GM18867 (cell line): ENCODE results near the gene VASH2.
A peak's percentile ranks its signal among the peaks of the same experiment; 100 is the strongest.
"Not testable (repeated sequence)": the region's sequence is repeated elsewhere in the genome, so short reads cannot be mapped to it uniquely, and the experiment has no call there.

Source experiments
- ATAC-seq: cut with Tn5 transposase; IDR thresholded peaks from one replicate; pipeline ENCODE4 v1.9.1; 2021; ENCODE audit warnings: mild to moderate bottlenecking, moderate library complexity; ENCODE audit not compliant: unreplicated experiment

VASH2 gene

DNA sequence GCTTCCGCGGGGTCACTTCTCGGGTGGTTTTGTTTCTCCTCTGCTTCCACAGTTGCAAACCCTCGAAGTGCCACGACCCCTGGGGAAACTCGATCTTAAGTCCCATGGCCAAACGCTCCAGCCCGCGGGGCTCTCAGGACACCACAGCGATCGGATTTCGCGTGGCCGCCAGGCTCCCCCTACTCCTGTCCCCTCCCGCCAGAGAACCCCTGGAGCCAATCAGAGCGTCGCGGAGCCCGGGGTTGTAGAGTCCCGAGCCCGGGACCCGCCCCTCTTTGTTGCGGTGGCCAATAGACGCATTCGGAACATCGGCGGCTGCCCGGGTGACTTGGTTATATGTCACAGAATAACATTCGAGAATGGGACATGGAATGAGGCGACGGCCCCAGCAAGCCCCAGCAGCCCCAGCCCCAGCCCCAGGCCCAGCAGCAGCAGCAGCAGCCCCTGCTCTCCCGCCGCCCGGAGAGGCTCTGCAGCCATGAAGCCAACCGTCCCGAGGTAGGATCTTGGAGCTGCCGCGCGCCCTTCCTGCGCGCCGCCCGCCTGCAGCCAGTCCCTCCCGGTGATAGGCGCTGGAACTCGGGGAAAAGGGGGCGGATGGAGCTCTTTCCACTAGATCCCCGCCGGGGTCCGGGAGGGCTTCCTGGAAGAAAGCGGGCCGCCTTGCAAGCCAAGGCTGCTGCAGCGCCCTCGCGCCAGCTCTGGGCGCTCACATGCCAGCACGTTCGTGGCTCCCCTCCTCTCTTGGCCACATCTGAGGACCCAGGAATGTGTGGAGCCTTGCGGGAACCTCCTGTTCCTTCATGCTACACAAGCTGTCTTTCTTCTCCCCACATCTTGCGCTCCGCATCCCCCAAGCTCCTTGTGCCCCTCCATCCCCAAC is at the start of gene VASH2:
Gene VASH2, plus strand, starts transcription at position 299 of the 883 bp plus-strand sequence. CDS start 1,002 bp downstream, outside the sequence.
- peak; percentile 97 for ATAC-seq

DNA sequence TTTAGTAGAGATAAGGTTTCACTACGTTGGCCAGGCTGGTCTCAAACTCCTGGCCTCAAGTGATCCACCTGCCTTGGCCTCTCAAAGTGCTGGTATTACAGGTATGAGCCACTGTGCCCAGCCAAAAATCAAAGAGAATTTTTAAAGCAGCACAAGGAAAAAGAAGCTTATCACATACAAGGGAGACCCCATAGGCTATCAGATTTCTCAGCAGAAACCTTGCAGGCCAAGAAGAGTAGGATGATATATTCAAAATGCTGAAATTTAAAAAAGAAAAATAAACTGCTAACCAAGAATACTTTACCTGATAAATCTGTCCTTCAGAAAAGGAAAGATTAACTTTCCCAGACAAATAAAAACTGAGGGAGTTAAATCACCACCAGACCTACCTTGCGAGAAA is 49.1 kb upstream of the VASH2 start:
- no peak for ATAC-seq

DNA sequence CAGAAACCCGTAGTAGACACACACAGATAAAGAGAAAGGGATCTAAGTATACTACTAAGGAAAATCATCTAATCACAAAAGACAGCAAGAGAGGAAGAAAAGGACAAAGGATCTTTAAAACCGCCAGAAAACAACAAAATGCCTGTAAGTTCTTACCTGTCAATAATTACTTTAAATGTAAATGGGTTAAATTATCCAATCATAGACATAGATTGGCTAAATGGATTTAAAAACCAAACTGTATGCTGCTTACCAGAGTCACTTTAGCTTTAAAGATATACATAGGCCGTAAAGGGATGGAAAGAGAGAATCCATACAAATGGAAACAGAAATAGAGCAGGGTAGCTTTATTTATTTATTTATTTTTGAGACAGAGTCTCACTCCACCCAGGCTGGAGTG is 48.3 kb upstream of the VASH2 start:
- ATAC-seq = no peak

DNA sequence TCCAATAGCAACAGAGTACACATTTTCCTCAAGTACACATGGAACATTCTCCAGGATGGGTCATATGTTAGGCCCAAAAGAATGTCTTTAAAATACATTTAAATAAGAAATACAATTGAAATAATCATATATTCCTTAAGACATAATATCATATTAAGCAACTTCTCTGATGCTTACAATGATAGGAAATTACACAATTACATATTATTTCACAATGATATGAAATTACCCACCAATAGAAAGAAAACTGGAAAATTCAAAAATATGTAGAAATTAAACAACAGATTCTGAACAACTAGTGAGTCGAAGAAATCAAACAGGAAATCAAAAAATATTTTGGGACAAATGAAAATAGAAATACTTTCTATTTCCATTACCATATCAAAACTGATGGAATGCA is 46.7 kb upstream of the VASH2 start:
- ATAC-seq = no peak

DNA sequence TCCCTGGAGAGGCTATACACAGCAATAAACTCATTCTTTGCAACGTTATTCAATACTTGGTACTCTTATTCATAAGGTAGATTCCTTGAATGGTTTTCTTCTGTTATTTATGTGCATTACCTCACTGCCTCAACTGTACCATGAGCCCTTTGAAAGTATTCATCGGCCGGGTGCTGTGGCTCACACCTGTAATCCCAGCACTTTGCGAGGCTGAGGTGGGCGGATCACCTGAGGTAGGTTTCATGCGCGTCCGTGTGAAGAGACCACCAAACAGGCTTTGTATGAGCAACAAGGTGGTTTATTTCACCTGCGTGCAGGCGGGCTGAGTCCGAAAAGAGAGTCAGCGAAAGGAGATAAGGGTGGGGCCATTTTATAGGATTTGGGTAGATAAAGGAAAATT is 42.3 kb upstream of the VASH2 start:
- ATAC-seq = not testable (repeated sequence)

DNA sequence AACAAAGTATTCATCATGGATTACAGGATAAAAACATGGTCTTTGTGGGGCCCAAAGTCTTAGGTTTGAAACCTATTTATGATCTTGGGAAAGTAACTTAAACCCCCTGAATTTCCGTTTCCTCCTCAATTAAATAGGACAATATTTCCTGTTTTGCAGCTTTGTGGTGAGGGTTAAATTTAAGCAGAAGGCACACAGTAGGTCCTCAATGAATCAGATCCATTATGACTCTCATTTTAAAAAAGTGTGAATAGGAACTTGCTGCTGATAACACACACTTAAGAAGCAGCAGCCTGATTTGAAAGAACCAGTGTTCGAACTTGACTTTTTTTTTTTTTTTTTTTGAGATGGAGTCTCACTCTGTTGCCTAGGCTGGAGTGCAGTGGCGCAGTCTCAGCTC is 41.4 kb upstream of the VASH2 start:
- ATAC-seq = no peak

DNA sequence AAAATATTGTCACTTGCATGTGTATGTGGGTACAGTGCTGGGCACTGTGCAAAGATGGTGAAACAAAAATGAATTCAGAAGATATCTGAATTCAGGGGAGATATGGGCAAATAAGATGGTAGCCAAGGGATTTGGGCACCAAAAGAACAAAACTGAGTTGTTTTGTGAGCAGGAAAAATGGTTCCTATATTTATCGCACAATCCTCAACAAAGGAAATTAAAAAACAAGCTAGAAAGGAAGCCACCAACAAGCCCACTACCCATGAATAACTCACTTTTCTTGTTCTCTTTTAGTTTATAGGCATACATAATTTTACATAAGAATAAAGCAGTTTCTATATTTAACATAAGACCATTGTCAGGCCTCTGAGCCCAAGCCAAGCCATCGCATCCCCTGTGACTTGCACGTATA is 40.7 kb upstream of the VASH2 start:
- ATAC-seq = no peak

DNA sequence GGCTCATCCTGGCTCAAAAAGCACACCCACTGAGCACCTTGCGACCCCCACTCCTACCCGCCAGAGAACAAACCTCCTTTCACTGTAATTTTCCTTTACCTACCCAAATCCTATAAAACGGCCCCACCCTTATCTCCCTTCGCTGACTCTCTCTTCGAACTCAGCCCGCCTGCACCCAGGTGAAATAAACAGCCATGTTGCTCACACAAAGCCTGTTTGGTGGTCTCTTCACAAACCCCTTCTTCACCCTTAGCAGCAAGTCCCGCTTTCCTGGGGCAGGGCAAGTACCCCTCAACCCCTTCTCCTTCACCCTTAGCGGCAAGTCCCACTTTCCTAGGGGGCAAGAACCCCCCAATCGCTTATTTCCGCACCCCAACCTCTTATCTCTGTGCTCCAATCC is 40.1 kb upstream of the VASH2 start:
- not testable (repeated sequence) for ATAC-seq

DNA sequence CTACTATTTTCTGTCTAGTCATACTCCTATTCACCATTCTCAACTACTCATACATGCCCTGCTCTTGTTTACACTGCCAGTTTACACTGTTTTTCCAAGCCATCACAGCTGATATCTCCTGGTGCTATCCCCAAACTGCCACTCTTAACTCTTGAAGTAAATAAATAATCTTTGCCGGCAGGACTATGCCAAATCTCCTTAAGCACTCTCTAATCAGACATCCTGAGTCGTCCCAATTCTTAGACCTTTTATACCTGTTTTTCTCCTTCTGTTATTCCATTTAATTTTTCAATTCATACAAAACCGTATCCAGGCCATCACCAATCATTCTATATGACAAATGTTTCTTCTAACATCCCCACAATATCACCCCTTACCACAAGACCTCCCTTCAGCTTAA is 36.7 kb upstream of the VASH2 start:
- ATAC-seq = not testable (repeated sequence)

DNA sequence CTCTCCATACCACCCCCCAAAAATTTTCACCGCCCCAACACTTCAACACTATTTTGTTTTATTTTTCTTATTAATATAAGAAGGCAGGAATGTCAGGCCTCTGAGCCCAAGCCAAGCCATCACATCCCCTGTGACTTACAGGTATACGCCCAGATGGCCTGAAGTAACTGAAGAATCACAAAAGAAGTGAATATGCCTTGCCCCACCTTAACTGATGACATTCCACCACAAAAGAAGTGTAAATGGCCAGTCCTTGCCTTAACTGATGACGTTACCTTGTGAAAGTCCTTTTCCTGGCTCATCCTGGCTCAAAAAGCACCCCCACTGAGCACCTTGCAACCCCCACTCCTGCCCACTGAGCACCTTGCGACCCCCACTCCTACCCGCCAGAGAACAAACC is 36.2 kb upstream of the VASH2 start:
- ATAC-seq = not testable (repeated sequence)

DNA sequence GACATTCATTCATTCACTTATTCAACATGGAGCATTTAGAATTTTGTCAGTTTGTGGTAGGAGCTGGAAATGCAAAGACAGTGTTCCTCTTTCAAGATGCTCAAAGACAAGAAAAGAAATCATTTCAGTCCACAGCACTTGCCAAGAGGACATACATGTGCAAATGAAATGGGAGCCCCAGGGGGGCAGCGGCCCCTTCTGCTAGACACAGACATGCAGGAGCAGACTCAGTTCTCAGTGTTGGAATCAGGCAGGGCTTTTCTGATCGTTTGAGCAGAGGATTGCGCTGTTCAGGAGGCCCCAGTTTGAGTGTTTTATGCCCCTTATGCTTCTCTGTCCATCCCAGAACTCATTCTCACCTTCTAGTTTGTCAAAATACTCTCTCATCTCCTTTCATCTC is 35.6 kb upstream of the VASH2 start:
- no peak for ATAC-seq

DNA sequence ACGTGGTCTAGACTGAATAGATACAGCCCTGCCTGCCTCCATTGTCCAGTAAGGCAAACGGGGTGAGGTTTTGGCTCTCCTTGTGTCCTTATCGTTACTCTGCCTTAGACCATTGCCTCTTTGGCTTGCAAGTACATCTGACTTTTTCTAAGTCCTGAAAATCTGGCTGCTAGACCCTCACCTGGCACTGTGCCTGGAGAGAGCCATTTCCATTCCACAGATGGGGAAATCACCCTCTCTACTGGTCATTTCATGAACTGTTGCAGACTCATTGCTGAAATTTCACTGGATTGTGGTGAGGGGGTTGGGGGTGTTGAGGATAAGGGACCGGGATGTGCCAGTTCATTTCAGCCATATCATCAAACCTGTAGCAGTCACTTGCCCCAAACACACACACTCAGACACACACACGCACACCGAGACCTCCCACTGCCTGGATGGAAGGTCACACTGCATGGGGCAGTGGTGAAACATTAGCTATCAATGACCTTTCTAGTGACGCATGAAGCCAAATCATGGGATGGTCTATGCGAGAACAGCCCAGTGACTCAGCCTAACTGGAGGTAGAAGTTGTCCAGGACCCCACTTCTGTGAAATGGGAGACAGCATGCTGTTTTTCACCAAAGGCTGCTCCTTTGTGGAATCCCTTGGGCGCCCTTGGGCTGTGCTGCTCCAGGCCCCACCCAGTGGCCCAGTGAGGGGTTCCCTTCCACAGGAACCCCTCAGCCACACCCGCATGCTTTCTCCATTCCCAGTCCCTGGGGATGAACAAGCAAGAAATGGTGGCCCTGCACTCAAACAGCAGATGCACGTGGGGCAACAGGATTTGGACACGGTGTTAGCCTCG is 34.9 kb upstream of the VASH2 start:
- ATAC-seq = no peak

DNA sequence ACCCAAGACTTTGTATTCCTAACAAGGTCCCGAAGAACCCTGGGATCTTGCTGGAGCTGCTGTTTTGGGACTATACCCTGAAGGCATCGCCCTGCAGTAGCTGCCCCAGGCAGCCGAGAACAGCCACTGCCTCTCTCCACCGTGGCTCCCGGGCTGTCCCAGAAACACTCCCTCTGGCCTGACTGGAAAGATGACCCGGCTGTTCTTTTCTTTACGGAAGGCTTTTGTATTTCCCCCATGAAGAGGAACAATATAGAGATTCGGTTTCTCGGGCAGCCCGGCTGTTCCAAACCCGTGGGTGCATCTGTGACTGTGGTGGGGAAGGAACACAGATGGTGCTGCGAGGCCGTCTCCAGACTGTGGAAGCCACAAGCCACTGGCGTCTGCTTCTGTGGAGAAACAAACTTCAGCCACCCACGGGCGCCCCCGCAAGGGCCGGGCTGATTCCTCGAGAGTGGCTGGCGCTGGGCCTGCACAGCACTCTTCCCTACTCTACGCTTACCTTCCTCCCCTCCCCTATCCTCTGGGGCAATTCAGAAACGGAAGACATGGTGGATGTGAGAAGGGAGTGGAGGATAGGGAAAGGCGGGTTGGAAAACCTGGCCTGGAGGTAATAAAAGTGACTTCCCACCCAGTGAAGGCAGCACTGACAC is 33.7 kb upstream of the VASH2 start:
- ATAC-seq = no peak

DNA sequence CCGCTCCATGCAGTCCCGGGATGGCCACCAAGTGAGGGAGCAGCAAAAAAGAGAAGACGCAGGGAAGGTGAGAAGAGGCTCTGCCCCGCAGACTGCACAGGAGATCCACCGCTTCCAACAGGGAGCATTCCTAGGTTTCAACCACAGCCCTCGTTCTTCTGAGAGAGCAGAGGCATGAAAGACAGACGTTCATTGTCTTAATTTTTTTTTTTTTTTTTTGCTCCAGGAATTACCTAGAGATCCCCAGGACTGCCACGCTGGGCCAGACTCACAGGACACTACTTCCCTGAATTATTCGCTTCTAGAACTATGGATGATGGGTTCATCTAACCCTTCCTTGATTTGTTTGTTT is 33.2 kb upstream of the VASH2 start:
- no peak for ATAC-seq

DNA sequence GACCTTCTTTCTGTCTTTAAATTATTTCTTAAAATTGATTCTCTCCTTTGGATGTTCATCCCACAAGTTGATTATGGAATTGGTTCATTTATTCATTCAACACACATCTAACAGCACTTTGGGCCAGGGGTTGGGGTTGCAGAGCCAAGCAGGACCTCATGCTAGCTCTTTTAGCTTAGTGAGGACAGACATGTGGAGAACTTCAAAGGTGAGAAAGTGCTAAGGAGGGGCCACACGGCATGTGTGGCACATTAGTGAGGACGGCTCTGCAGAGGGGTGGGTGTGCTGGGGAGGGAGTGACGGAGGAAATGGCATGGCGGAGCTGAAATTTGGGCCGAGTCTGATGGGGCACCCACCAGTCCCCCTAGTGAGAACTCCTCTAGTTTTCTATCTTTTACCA is 32.5 kb upstream of the VASH2 start:
- ATAC-seq = no peak

DNA sequence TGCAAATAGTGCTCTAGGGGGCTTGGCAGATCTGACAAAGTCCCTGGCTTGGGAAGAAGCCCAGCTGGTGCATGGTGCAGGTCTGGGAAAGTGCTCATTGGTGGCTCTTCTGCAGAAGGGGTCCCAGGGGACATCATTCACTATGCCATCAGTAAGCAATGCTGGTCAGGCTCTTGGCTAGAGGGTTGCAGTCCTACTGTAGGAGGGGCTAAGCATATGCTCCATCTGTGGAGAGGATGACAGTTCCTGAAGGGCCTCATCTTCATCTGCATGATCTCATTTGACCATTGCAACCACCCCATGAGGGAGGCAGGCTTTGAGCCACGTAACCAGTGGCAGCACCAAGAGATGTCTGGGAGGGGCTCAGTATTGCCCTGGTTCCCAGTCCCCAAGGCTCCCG is 31.5 kb upstream of the VASH2 start:
- no peak for ATAC-seq

DNA sequence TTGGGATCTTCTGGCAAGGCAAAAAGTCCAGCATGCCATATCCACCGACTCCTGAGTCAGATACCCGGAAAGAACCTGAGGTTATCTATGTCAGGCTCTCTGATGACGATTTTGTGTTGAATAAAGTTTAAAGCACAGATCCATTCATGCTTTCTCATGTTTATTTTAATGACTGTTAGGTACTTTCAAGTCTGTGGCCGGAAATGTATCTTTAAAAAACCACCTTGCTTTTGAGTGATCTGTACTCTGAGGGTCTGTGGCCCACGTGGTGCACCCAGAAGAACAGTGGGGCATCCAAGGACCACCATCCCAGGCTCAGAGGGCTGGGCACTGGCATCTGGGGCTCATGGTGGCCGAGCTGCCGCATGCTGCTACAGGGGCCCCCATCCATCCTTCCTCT is 30.1 kb upstream of the VASH2 start:
- ATAC-seq = peak; percentile 56

DNA sequence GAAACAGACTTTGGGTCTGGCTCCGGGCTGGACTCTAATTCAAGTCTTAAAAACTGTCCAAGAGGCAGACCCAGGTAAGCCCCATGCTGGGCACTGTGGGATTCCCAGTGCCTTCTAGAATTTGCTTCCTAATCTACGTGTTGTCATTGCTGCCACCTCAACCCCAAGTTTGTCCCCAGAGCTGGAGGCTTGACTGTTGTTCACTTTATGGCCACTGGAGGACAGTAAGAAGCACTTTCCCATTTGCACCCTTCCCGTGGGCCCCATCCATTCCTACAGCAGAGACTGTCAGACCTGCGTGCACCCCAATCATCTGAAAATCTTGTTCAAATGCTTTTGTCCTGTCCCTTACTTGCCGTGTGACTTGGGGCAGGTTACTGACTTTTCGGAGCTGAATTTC is 29.4 kb upstream of the VASH2 start:
- no peak for ATAC-seq

DNA sequence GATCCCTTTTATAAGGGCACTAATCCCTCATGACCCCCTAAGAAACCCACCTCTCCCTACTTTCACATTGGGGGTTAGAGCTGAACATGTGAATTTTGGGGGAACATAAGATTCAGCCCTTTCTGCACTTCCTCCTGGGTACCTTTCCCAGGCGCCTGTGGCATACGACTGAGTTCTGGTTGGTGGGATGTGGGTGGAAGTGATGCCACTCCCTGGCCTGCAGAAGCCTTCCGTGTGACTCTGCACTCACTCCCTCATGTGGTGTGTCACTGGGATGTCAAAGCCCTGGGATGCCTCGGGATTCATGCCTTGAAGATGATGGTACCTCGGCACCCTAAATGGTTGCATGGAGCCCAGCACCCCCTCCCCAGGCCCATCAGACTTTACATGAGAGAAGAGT is 28.3 kb upstream of the VASH2 start:
- no peak for ATAC-seq

DNA sequence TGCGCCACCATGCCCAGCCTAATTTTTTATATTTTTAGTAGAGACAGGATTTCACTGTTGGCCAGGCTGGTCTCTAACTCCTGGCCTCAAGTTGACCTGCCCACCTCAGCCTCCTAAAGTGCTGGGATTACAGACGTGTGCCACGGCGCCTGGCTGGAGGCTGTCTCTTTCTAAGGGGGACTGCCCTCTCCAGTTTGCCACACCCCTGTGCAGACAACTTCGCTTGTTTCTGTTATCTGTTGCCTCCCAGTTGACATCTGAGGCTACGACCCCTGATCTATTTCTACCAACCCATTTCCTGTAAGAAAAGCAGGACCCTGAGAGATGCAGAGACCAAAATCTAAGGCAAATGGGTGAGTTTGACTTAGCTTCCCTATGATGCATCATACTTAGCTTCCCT is 24.0 kb upstream of the VASH2 start:
- no peak for ATAC-seq
